ENCODE measurements around the gene SCD5.

GRCh38 chr4:82696117-82696860 is 102.3 kb downstream of the SCD5 start:
- TF ChIP-seq CTCF (IDR thresholded peaks at IDR 0.05), result no peak
- TF ChIP-seq POLR2A (IDR thresholded peaks at IDR 0.05), result no peak
